VCaP (cell line): ENCODE measurements around the gene PRPF40B.

Experiments
- H3K27ac ChIP-seq: fragments of 450-650 bp; 2 replicates; pipeline ENCODE4 v1.5.1; 2017
- CTCF ChIP-seq: fragments of 450-650 bp; conservative IDR thresholded peaks from 2 replicates; pipeline ENCODE4 v1.5.1; 2017; ENCODE audit warnings: mild to moderate bottlenecking, moderate library complexity

Gene PRPF40B

GRCh38 chr12:49687941-49688340 lies 64.6 kb downstream of the PRPF40B start:
- peak; percentile 32 for TF ChIP-seq CTCF

DNA sequence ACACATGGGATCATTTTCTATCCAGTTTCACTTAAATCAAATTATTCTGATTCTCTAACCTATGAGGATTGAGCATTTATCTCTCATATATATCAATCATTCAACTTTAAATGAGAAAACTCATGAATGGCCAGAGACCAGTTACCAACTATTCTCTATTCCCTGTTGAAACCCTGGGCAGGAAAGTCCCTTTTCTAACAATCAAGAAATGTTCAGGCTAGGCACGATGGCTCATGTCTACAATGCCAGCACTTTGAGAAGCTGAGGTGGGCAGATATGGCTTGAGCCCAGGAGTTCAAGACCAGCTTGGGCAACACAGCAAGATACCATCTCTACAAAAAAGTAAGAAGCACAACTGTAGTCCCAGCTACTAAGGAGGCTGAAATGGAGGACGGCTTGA lies 65.9 kb downstream of the PRPF40B start:
- no peak overlapping the region for H3K27ac ChIP-seq
- TF ChIP-seq CTCF = no peak

More at GRCh38 chr12:49687941-49688340, 64.6 kb downstream of the PRPF40B start:
- H3K27ac ChIP-seq = no peak overlapping the region

- no peak for TF ChIP-seq CTCF
- H3K27ac ChIP-seq = no peak overlapping the region
These were observed 66.4 kb downstream of the PRPF40B start for GRCh38 chr12:49689785-49690184.

DNA sequence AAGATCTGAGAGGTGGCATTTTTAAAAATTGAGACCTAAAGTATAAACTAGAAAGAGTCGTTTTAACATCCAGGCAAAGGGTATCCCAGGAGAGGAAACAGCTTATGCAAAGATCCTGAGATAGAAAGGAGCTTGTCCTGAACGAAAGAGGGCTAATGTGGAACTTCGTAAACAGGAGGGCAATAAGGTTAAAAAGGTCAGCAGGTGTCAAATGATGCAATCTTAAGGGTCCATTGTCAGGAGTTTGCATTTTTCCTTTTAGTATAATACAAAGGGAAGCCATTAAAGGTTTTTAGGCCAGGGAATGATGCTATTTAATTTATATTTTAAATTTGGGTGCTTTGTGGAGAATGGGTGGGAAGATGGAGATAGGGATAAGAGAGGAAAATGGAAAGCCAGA lies 69.5 kb downstream of the PRPF40B start:
- no peak overlapping the region for H3K27ac ChIP-seq
- TF ChIP-seq CTCF = no peak

DNA sequence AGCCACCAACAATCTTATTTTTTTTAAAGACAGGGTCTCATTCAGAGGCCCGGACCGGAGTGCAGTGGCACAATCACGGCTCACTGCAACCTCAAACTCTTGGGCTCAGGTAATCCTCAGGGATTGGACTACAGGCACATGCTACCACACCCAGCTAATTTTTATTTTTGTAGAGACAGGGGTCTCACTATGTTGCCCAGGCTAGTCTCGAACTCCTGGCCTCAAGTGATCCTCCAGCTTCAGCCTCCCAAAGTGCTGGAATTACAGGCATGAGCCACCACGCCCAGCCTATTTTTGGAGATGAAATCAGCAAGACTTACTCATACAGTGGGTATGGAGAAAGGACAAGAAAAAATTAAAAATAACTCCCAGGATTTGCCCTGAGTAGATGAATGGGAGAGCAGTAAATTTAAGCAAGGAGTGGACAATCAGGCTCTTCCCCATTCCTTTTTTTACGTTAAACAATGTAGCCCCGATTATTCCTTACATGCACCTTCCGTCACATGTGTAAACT lies 70.6 kb downstream of the PRPF40B start:
- H3K27ac ChIP-seq = no peak overlapping the region
- no peak for TF ChIP-seq CTCF
